Measurements from ENCODE around the gene SREBF2.

The SREBF2 gene

DNA sequence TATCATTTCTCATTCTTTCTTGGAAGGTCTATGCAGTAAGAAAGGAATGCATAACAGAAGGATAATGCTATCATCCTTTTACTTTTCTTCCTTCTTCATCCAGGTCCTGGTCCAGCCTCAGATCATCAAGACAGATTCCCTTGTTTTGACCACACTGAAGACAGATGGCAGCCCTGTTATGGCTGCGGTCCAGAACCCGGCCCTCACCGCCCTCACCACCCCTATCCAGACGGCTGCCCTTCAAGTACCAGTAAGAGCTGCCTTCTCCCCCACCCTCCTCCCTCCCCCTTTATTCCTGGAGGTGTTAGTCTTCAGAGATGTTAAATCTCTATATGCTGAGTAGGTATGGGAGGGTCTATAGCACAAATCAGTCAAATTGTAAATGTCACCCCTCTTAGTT is 37.9 kb downstream of the SREBF2 start:
- Histone ChIP-seq H3K4me3 (replicated peaks; ENCODE audit: insufficient read depth, low read length) (no peak overlapping the region), H3K27ac (replicated peaks) (no peak overlapping the region), H3K27me3 (ENCODE audit: insufficient read depth, poor library complexity, severe bottlenecking) (no peaks in the 10 kb centered on the region)
- DNase-seq (ENCODE audit: low read depth in 1 of 2, low spot score in 1 of 2), result no peak
- TF ChIP-seq, protein P1, sequence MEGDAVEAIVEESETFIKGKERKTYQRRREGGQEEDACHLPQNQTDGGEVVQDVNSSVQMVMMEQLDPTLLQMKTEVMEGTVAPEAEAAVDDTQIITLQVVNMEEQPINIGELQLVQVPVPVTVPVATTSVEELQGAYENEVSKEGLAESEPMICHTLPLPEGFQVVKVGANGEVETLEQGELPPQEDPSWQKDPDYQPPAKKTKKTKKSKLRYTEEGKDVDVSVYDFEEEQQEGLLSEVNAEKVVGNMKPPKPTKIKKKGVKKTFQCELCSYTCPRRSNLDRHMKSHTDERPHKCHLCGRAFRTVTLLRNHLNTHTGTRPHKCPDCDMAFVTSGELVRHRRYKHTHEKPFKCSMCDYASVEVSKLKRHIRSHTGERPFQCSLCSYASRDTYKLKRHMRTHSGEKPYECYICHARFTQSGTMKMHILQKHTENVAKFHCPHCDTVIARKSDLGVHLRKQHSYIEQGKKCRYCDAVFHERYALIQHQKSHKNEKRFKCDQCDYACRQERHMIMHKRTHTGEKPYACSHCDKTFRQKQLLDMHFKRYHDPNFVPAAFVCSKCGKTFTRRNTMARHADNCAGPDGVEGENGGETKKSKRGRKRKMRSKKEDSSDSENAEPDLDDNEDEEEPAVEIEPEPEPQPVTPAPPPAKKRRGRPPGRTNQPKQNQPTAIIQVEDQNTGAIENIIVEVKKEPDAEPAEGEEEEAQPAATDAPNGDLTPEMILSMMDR (IDR thresholded peaks at IDR 0.05; ENCODE audit: insufficient read depth, low read length), result no peak

DNA sequence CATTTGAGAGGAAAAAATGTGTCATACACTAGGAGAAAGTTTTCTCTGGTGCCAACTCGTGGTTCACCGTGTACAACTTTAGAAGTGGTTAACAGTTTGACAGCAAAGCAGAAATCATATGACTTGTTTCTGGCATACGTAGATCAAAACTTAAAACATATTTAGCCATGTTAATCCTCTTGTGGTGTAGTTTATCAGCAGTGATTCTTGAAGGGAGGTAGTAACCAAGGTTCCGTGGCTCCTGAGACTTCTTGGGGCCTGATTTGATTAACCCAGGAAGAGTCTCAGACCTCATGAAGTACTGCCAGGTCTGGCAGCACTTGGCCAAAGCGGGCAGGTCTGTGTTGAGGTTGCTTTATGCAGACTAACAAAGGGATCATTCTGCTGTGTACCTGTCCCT is 40.5 kb downstream of the SREBF2 start:
- Histone ChIP-seq H3K27me3 (ENCODE audit: insufficient read depth, poor library complexity, severe bottlenecking) (no peaks in the 10 kb centered on the region), H3K27ac (replicated peaks) (no peak overlapping the region), H3K4me3 (replicated peaks; ENCODE audit: insufficient read depth, low read length) (no peak overlapping the region)
- DNase-seq (ENCODE audit: low read depth in 1 of 2, low spot score in 1 of 2), result no peak
- TF ChIP-seq REST (IDR thresholded peaks at IDR 0.05; ENCODE audit: insufficient replicate concordance, low read depth) (no peak), GABPA (IDR thresholded peaks at IDR 0.05; ENCODE audit: low read depth) (no peak), SPI1 (IDR thresholded peaks at IDR 0.05; ENCODE audit: borderline replicate concordance, low read depth) (no peak), POLR2AphosphoS5 (IDR thresholded peaks at IDR 0.05; ENCODE audit: low read depth) (no peak)
- TF ChIP-seq, protein P1 (IDR thresholded peaks at IDR 0.05; ENCODE audit: insufficient read depth, low read length), result no peak

GRCh38 chr22:41874090-41874489 is 41.2 kb downstream of the SREBF2 start:
- no peaks in the 10 kb centered on the region for H3K27me3 ChIP-seq (ENCODE audit: insufficient read depth, poor library complexity, severe bottlenecking)
- H3K27ac ChIP-seq (replicated peaks), result no peak overlapping the region
- TF ChIP-seq GABPA (IDR thresholded peaks at IDR 0.05; ENCODE audit: low read depth), result no peak
- TF ChIP-seq SPI1 (IDR thresholded peaks at IDR 0.05; ENCODE audit: borderline replicate concordance, low read depth), result no peak
- no peak for TF ChIP-seq REST (IDR thresholded peaks at IDR 0.05; ENCODE audit: insufficient replicate concordance, low read depth)
- TF ChIP-seq, protein P1 (IDR thresholded peaks at IDR 0.05; ENCODE audit: insufficient read depth, low read length), result no peak
- no peak for TF ChIP-seq POLR2AphosphoS5 (IDR thresholded peaks at IDR 0.05; ENCODE audit: low read depth)
- H3K4me3 ChIP-seq (replicated peaks; ENCODE audit: insufficient read depth, low read length), result no peak overlapping the region
- no peak for DNase-seq (ENCODE audit: low read depth in 1 of 2, low spot score in 1 of 2)

DNA sequence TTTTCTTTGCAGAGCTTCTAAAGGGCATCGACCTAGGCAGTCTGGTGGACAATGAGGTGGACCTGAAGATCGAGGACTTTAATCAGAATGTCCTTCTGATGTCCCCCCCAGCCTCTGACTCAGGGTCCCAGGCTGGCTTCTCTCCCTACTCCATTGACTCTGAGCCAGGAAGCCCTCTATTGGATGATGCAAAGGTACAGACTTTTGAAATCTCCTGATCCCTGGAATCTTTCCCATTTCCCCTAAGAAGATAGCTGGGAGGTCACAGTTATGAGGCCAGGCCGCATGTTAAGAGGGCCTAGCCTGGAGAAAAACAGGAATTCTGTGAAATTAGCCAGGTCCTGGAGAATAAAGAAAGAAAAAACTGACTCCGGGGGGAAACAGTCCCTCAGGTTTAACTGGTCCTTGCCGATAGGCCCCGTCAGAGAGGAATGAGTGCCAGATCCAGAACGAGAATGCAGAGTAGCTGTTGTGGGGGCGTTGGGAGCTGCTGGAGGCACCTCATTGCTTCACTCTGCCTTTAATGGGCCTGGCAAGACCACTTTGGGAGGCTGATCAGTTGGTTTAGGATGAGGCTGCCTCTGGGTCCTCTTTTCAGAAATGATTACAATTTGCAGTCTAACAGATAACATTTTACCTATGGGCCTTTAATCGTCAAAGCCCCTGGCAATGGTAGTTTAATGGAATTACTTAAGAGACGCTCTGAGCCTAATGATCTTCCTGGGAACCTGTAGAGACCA is 42.8 kb downstream of the SREBF2 start:
- TF ChIP-seq GABPA (IDR thresholded peaks at IDR 0.05; ENCODE audit: low read depth) (no peak), POLR2AphosphoS5 (IDR thresholded peaks at IDR 0.05; ENCODE audit: low read depth) (no peak)
- TF ChIP-seq, protein P1 (IDR thresholded peaks at IDR 0.05; ENCODE audit: insufficient read depth, low read length), result no peak
- DNase-seq (ENCODE audit: low read depth in 1 of 2, low spot score in 1 of 2), result no peak
- Histone ChIP-seq H3K27me3 (ENCODE audit: insufficient read depth, poor library complexity, severe bottlenecking) (no peaks in the 10 kb centered on the region), H3K4me3 (replicated peaks; ENCODE audit: insufficient read depth, low read length) (no peak overlapping the region), H3K27ac (replicated peaks) (no peak overlapping the region)

Measured in HL-60 (cell line).